GM19240 (cell line): ENCODE results near the gene C3orf18.

Source experiments
- DNase-seq: peaks from one replicate; pipeline ENCODE4 v3.0.0; 2011; ENCODE audit warnings: low spot score; ENCODE audit not compliant: insufficient read length

The C3orf18 gene

GRCh38 chr3:50551054-50551659, 16.4 kb downstream of the C3orf18 start:
- no peak for DNase-seq

GRCh38 chr3:50550079-50550736, 17.3 kb downstream of the C3orf18 start:
- DNase-seq, result peak; percentile 47

- DNase-seq, result no peak
Observed at GRCh38 chr3:50549226-50549625, 18.3 kb downstream of the C3orf18 start.

- DNase-seq, result no peak
Observed at GRCh38 chr3:50545781-50546180, 21.8 kb downstream of the C3orf18 start.

- peak; percentile 82 for DNase-seq
Observed at GRCh38 chr3:50542177-50543034, 25.1 kb downstream of the C3orf18 start.

GRCh38 chr3:50539356-50540286, 27.9 kb downstream of the C3orf18 start:
- DNase-seq, result no peak

- no peak for DNase-seq
Observed at GRCh38 chr3:50537421-50538129, 30.0 kb downstream of the C3orf18 start.

GRCh38 chr3:50536471-50537180, 30.9 kb downstream of the C3orf18 start:
- no peak for DNase-seq

- no peak for DNase-seq
Observed at GRCh38 chr3:50534681-50535330, 32.7 kb downstream of the C3orf18 start.

- DNase-seq, result no peak
Observed at GRCh38 chr3:50533807-50534461, 33.6 kb downstream of the C3orf18 start.

- DNase-seq, result no peak
Observed at GRCh38 chr3:50533316-50533715, 34.2 kb downstream of the C3orf18 start.

GRCh38 chr3:50532062-50532705, 35.4 kb downstream of the C3orf18 start:
- DNase-seq, result no peak

- no peak for DNase-seq
Observed at GRCh38 chr3:50531201-50531600, 36.3 kb downstream of the C3orf18 start.

- no peak for DNase-seq
Observed at GRCh38 chr3:50530001-50530970, 37.3 kb downstream of the C3orf18 start.

- DNase-seq, result peak; percentile 70
Observed at GRCh38 chr3:50525987-50526386, 41.6 kb downstream of the C3orf18 start.

- DNase-seq, result no peak
Observed at GRCh38 chr3:50525191-50525910, 42.2 kb downstream of the C3orf18 start.

- DNase-seq, result no peak
Observed at GRCh38 chr3:50524746-50525145, 42.8 kb downstream of the C3orf18 start.
